Gastroesophageal sphincter (tissue), 3 donors: Measurements from ENCODE around the gene ERMAP.

ENCODE experiments used
- POLR2A ChIP-seq, 2 donors: fragments of 450-650 bp; IDR thresholded peaks; one replicate each; pipeline ENCODE4 v1.6.1; 2017; ENCODE audit warnings: antibody characterized with exemption in 2 of 2, mild to moderate bottlenecking in 2 of 2, moderate library complexity in 1 of 2
- POLR2AphosphoS5 ChIP-seq: sonication (generic); formaldehyde crosslinking; IDR thresholded peaks from one replicate; pipeline ENCODE4 v1.6.1; 2017; ENCODE audit warnings: antibody characterized with exemption
- TF ChIP-seq, protein P1 (sequence below), 4 experiments: fragments of 200-600 bp in 2 of 4; fragments of 450-650 bp in 2 of 4; sonication (generic) in 1 of 4; IDR thresholded peaks; one replicate each; pipeline ENCODE4 v1.5.1; 2017 to 2019; ENCODE audit warnings: antibody characterized with exemption in 4 of 4, mild to moderate bottlenecking in 2 of 4, moderate library complexity in 2 of 4

DNA sequence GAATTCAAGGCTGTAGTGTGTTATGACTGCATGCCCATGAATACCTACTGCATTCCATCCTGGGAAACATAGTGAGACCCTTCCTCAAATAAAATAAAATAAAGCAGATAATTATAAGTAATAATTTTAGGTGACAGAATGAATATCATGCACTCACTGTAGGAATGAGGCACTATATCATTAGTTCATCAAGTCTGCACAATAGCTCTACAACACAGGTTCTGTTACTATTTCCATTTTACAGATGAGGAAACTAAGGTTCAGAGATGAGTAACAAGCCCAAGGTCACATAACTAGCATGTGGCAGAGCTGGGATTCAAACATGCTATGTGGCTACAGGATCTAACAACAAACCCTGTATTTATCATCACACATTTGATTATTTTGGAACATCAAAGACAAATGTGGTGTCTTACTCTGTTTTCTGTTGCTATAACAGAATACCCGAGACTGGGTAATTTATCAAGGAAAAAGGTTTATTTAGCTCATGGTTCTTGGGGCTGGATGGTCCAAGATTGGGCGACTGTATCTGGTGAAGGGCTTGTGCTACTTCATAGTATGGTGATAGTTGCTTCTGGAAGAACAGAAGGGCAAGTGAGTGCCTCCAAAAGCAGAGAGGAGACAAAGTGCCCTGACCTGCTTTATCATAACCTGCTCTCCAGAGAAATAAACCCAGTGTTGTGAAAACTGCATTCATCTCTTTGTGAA lies 24.7 kb downstream of the ERMAP start:
- TF ChIP-seq, protein P1, sequence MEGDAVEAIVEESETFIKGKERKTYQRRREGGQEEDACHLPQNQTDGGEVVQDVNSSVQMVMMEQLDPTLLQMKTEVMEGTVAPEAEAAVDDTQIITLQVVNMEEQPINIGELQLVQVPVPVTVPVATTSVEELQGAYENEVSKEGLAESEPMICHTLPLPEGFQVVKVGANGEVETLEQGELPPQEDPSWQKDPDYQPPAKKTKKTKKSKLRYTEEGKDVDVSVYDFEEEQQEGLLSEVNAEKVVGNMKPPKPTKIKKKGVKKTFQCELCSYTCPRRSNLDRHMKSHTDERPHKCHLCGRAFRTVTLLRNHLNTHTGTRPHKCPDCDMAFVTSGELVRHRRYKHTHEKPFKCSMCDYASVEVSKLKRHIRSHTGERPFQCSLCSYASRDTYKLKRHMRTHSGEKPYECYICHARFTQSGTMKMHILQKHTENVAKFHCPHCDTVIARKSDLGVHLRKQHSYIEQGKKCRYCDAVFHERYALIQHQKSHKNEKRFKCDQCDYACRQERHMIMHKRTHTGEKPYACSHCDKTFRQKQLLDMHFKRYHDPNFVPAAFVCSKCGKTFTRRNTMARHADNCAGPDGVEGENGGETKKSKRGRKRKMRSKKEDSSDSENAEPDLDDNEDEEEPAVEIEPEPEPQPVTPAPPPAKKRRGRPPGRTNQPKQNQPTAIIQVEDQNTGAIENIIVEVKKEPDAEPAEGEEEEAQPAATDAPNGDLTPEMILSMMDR (IDR thresholded peaks at IDR 0.05), result no peak
- TF ChIP-seq POLR2AphosphoS5 (no peak), POLR2A (IDR thresholded peaks at IDR 0.05) (no peak)
